Subcutaneous preadipocyte (primary cell): ENCODE measurements around the gene STN1. TPM values are rescaled to one million over a fixed set of nuclear protein-coding genes. Genes with fewer than 3 reads are reported as not detected.

ENCODE experiments used
- total RNA-seq: library from RNA; depleted of rRNA; stranded (reverse); fragments of >200 nt; gene quantifications from 2 replicates; pipeline ENCODE4 v1.2.3, GENCODE V29; 2012

STN1 gene
- total RNA-seq, result 46.7 and 48.9 TPM in 2 replicates

GRCh38 chr10:103918053-103918846, at the start of gene STN1:
TSS of gene STN1 (minus strand) at chr10:103918184. CDS start at chr10:103917594, 590 bp downstream.

GRCh38 chr10:103966671-103967447, 48.9 kb upstream of the STN1 start, which contains the start of gene SLK:
TSS of gene SLK (plus strand) at chr10:103967140. CDS start at chr10:103967746, 606 bp downstream.

GRCh38 chr10:103855424-103855823, 62.6 kb downstream of the STN1 start, which contains the start of gene SH3PXD2A:
TSS of gene SH3PXD2A (minus strand) at chr10:103855576. CDS start at chr10:103855266, 310 bp downstream.

Other genes starting within 250 kb of the STN1 start
- gene SH3PXD2A, start 62.6 kb downstream of the STN1 start, total RNA-seq, result 17.6 and 21.9 TPM in 2 replicates
- 68.3 and 105 TPM in 2 replicates for gene SLK, start 49.0 kb upstream of the STN1 start, total RNA-seq
- gene COL17A1, start 167.7 kb upstream of the STN1 start, total RNA-seq, result 0.20 and 0.37 TPM in 2 replicates
- gene SFR1, start 204.0 kb upstream of the STN1 start, total RNA-seq, result 8.8 and 15.2 TPM in 2 replicates